ENCODE data around the gene NTHL1. TPM values are rescaled to one million over a fixed set of nuclear protein-coding genes. Genes with fewer than 3 reads are reported as not detected.

Gene NTHL1
- total RNA-seq, 1 experiment from 2014 or later, result 39.8 TPM

DNA sequence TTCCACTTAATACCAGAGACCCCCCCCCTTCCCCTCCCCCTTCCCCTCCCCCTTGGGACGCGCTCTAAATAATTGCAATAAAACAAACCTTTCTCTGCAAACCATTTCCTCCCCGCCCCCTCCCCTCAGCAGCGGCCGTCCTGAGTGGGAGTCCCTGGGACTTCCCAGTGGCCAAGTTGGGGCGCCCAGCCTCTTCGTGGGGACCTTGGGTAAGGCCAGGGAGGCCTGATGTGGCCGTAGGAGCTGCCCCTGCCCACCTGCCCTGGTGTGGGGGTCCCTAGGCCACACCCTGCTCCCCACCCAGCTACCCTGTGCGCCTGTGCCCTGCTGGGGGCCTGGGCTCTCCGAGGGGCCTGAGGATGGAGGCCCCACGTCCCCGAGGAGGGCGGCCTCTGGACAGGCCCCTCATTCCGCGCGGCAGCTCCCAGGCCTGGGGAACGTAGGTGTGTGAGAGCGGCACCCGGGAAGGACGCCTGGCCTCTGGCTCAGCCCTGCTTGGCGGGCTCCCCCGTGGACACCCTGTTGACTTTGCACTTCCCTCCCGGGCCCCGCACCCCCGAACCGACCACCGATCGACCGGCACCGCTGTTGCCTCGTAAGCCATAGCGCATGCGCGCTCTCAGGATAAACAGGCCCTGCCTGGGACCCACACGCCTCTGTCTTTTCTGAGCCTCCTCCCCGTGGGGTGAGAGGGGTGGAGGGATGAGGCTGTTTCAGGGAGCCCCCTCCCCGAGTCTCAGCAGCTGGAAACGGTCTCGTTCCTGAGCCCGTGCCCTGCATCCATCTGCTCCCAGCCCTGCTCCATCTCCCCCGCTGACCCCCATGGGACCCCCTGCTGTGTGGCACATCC lies 9.0 kb downstream of the NTHL1 start:
- no TSS peak for BruUV-seq (replicated peaks)
- Histone ChIP-seq H3K27me3 (ENCODE audit: control insufficient read depth, insufficient read depth, low read length) (no peaks in the 10 kb centered on the region), H3K27ac (ENCODE audit: low read length) (peak overlapping the region; percentile 82), H3K36me3 (ENCODE audit: control insufficient read depth, insufficient read depth, low read length) (no peaks in the 10 kb centered on the region), H3K4me1 (ENCODE audit: control insufficient read depth, insufficient read depth, low read length) (peaks cover 72% of the 10 kb centered on the region), H3K9me3 (ENCODE audit: control insufficient read depth, insufficient read depth, low read depth, low read length) (no peaks in the 10 kb centered on the region), H3K4me3 (ENCODE audit: low read depth in 2 of 2, low read length in 2 of 2) (no peak overlapping the region)
- ChIA-PET CTCF (interaction anchor here (0.6 kb wide), 1 partner anchor 19 kb away, joined by 3 read pairs; the partner anchor contains the start of gene NPW), POLR2A (no interaction called here)
- intact Hi-C loops (cut with micrococcal nuclease; ENCODE audit: unreplicated experiment) (no loop called here), in situ Hi-C loops (cut with HindIII; ENCODE audit: low pct_unique_long_range_greater_than_20kb, low sequenced_read_pairs) (no loop called here)
- no peak for DNase-seq (ENCODE audit: low read depth, low spot score)
- no peak for TF ChIP-seq SIN3A (IDR thresholded peaks at IDR 0.05; ENCODE audit: borderline replicate concordance, insufficient read depth, low read depth, low read length)
- no peak for TF ChIP-seq TCF7L2 (IDR thresholded peaks at IDR 0.05; ENCODE audit: low read depth, low read length)
- TF ChIP-seq, protein P1, sequence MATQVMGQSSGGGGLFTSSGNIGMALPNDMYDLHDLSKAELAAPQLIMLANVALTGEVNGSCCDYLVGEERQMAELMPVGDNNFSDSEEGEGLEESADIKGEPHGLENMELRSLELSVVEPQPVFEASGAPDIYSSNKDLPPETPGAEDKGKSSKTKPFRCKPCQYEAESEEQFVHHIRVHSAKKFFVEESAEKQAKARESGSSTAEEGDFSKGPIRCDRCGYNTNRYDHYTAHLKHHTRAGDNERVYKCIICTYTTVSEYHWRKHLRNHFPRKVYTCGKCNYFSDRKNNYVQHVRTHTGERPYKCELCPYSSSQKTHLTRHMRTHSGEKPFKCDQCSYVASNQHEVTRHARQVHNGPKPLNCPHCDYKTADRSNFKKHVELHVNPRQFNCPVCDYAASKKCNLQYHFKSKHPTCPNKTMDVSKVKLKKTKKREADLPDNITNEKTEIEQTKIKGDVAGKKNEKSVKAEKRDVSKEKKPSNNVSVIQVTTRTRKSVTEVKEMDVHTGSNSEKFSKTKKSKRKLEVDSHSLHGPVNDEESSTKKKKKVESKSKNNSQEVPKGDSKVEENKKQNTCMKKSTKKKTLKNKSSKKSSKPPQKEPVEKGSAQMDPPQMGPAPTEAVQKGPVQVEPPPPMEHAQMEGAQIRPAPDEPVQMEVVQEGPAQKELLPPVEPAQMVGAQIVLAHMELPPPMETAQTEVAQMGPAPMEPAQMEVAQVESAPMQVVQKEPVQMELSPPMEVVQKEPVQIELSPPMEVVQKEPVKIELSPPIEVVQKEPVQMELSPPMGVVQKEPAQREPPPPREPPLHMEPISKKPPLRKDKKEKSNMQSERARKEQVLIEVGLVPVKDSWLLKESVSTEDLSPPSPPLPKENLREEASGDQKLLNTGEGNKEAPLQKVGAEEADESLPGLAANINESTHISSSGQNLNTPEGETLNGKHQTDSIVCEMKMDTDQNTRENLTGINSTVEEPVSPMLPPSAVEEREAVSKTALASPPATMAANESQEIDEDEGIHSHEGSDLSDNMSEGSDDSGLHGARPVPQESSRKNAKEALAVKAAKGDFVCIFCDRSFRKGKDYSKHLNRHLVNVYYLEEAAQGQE (IDR thresholded peaks at IDR 0.05; ENCODE audit: insufficient read depth in 1 of 2, low read depth in 2 of 2, low read length in 1 of 2), result no peak
- no peak; the same call in 1 of the 2 replicates for TF ChIP-seq POLR2AphosphoS5 (IDR thresholded peaks at IDR 0.05; ENCODE audit: low read depth, low read length)
- ATAC-seq, result no peak

DNA sequence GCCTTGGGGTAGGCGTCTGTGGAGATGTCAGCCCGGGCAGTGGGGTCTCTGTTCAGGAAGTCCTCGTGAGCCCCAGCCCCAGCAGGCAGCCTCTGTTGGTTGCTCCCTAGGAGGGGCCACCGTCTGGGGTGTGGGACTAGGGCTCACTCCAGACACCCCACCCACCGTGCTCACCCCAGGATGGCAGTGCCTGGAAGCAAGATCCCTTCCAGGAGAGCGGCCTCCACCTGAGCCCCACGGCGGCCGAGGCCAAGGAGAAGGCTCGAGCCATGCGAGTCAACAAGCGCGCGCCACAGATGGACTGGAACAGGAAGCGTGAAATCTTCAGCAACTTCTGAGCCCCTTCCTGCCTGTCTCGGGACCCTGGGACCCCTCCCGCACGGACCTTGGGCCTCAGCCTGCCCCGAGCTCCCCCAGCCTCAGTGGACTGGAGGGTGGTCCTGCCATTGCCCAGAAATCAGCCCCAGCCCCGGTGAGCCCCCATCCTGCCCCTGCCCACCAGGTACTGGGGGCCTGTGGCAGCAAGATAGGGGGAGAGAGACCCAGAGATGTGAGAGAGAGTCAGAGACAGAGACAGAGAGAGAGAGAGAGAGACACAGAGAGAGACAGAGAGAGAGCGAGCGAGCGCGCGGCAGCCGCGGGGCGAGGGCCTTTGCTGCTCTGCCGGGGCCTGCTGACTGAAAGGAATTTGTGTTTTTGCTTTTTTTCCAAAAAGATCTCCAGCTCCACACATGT lies 9.8 kb downstream of the NTHL1 start:
- POLR2A ChIA-PET, result no interaction called here
- BruUV-seq (replicated peaks), result TSS peak; percentile 99
- Histone ChIP-seq H3K4me3 (ENCODE audit: low read depth in 2 of 2, low read length in 2 of 2) (no peak overlapping the region), H3K4me1 (ENCODE audit: control insufficient read depth, insufficient read depth, low read length) (peaks cover 72% of the 10 kb centered on the region), H3K27ac (ENCODE audit: low read length) (peak overlapping the region; percentile 57), H3K9me3 (ENCODE audit: control insufficient read depth, insufficient read depth, low read depth, low read length) (no peaks in the 10 kb centered on the region), H3K27me3 (ENCODE audit: control insufficient read depth, insufficient read depth, low read length) (no peaks in the 10 kb centered on the region), H3K36me3 (ENCODE audit: control insufficient read depth, insufficient read depth, low read length) (no peaks in the 10 kb centered on the region)
- CTCF ChIA-PET, result interaction anchor here (0.6 kb wide), 1 partner anchor 18 kb away, joined by 3 read pairs; the partner anchor contains the start of gene NPW
- ATAC-seq (no peak), DNase-seq (ENCODE audit: low read depth, low spot score) (no peak)
- in situ Hi-C loops (cut with HindIII; ENCODE audit: low pct_unique_long_range_greater_than_20kb, low sequenced_read_pairs), result no loop called here
- intact Hi-C loops (cut with micrococcal nuclease; ENCODE audit: unreplicated experiment), result no loop called here
- TF ChIP-seq SIN3A (IDR thresholded peaks at IDR 0.05; ENCODE audit: borderline replicate concordance, insufficient read depth, low read depth, low read length), result no peak
- TF ChIP-seq, protein P2, sequence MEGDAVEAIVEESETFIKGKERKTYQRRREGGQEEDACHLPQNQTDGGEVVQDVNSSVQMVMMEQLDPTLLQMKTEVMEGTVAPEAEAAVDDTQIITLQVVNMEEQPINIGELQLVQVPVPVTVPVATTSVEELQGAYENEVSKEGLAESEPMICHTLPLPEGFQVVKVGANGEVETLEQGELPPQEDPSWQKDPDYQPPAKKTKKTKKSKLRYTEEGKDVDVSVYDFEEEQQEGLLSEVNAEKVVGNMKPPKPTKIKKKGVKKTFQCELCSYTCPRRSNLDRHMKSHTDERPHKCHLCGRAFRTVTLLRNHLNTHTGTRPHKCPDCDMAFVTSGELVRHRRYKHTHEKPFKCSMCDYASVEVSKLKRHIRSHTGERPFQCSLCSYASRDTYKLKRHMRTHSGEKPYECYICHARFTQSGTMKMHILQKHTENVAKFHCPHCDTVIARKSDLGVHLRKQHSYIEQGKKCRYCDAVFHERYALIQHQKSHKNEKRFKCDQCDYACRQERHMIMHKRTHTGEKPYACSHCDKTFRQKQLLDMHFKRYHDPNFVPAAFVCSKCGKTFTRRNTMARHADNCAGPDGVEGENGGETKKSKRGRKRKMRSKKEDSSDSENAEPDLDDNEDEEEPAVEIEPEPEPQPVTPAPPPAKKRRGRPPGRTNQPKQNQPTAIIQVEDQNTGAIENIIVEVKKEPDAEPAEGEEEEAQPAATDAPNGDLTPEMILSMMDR (IDR thresholded peaks at IDR 0.05), result no peak
